GM18951 (cell line): ENCODE measurements around the gene OTUD4.
A peak's percentile ranks its signal among the peaks of the same experiment; 100 is the strongest.
"Not testable (repeated sequence)": the region's sequence is repeated elsewhere in the genome, so short reads cannot be mapped to it uniquely, and the experiment has no call there.

Source experiments
- POLR2A ChIP-seq: IDR thresholded peaks from 4 replicates; pipeline ENCODE4 v1.6.1; 2011; ENCODE audit warnings: mild to moderate bottlenecking; ENCODE audit not compliant: insufficient read length, insufficient read depth; ENCODE audit errors: extremely low read depth
- in situ Hi-C: fragments of 300-500 bp; cut with MboI; formaldehyde crosslinking; loops from one replicate; pipeline ENCODE4 v1.12.0; 2022; ENCODE audit warnings: low sequenced_read_pairs, mixed read lengths, inconsistent platforms; ENCODE audit not compliant: unreplicated experiment

OTUD4 gene

DNA sequence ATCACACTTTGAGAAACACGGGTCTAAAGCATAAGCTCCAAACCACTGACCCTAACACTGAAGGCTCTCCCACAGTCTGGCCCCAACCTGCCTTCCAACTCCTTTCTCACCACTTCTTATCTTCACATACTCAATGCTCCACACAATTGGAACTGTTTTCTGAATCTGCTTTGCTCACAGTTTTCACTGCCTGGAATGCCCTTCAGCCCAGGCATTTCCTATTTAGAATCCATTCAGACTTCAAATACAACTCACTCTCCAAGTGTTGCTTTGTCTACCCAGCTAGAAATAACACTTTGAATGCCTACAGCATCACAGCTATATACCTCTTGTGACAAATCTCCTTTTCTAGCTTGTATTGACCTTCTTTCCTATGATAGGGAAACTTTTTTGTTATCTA is 10.2 kb downstream of the OTUD4 start:
- in situ Hi-C loops, result no loop called here

GRCh38 chr4:145168581-145169187 is 11.7 kb downstream of the OTUD4 start:
- TF ChIP-seq POLR2A, result no peak
- in situ Hi-C loops, result no loop called here

More for the DNA sequence above, 10.2 kb downstream of the OTUD4 start:
- TF ChIP-seq POLR2A, result no peak

- in situ Hi-C loops, result no loop called here
- TF ChIP-seq POLR2A, result no peak
Observed at GRCh38 chr4:145167887-145168286, 12.5 kb downstream of the OTUD4 start.

GRCh38 chr4:145161549-145161948 is 18.8 kb downstream of the OTUD4 start:
- in situ Hi-C loops, result no loop called here
- TF ChIP-seq POLR2A, result no peak

DNA sequence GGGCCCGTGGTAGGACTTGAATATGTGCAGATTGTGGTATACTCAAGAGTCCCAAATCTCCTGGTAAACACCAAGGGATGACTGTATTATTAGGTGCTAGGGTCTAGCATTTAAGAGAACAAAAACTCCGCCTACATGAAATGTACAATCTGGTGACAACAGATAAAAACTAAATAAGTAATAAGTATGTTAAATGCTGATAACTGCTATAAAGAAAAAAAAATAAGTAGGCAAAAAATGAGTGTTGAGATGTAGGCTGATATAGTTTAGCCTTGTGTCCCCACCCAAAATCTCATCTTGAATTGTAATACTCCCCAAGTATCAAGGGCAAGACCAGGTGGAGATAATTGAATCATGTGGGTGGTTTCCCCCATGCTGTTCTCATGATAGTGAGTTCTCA is 23.4 kb downstream of the OTUD4 start:
- TF ChIP-seq POLR2A, result no peak
- in situ Hi-C loops, result no loop called here

DNA sequence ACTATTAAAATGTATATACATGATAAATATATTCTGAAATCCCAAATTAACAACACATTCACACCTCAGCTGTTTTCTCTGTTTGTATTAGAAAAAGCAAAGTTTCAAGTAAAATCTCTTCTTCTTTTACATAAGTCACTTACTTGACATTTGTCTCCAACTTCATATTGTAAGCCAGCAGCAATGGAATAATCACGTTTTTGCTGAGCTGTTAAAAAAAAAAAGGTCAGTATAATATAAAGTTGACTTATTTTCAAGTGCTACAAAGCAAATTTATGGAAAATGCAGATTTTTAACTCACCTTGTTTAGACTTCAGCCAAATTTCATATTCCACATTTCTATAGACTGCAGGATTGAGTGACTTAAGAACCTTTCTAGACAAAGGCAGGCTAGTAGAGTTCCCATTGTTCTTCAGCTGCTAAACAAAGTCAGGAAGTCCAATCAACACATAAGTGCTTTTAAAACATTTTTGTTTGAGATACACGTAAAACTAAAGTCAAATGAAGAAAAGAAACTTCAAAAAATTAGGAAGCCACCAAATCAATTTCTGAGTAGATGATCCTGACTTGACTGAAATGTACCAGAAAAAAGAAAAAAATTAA is 25.0 kb downstream of the OTUD4 start:
- TF ChIP-seq POLR2A, result no peak
- in situ Hi-C loops, result no loop called here

DNA sequence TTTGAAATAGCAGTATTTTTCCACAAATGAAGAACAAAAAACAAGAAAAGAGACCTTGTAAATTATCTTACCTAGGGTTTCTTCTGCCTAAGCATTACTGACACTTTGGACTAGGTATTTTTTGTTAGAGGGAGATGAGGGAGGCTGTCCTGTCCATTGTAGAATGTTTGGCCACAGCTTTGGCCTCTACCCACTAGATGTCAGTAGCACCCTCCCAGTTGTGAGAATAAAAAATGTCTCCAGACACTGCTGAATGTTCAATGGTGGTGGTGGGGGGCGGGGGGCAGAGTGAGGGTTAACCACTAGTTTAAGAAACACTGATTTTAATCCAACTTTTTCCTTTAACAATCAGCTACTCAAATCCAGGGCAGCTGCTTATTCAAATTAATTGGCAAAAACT is 25.8 kb downstream of the OTUD4 start:
- in situ Hi-C loops, result no loop called here

GRCh38 chr4:145153904-145154298 is 26.5 kb downstream of the OTUD4 start:
- in situ Hi-C loops, result no loop called here

More for the DNA sequence above, 25.8 kb downstream of the OTUD4 start:
- TF ChIP-seq POLR2A, result no peak

GRCh38 chr4:145153181-145153903 is 27.0 kb downstream of the OTUD4 start:
- in situ Hi-C loops, result no loop called here
- TF ChIP-seq POLR2A, result no peak

More at GRCh38 chr4:145153904-145154298, 26.5 kb downstream of the OTUD4 start:
- TF ChIP-seq POLR2A, result no peak

DNA sequence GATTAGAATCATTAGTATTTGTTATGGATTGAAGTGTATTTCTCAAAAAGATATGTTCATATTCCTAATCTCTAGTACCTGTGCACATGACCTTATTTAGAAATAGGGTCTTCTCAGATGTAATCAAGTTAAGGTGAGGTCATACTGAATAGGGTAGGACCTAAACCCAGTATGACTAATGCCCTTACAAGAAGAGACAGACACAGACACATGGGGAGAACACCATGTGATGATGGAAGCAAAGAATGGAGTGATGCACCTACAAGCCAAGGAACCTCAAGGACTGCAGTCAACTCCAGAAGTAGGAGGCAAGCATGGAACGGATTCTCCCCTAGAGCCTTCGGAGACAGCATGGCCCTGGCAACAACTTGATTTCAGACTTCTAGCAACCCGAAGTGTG is 31.4 kb downstream of the OTUD4 start:
- no peak for TF ChIP-seq POLR2A
- in situ Hi-C loops, result no loop called here

GRCh38 chr4:145136219-145136618 is 44.2 kb downstream of the OTUD4 start:
- in situ Hi-C loops, result not testable (repeated sequence)

- in situ Hi-C loops, result no loop called here
- peak; percentile 20 for TF ChIP-seq POLR2A
Observed at GRCh38 chr4:145132511-145133098, 47.8 kb downstream of the OTUD4 start.

- in situ Hi-C loops, result no loop called here
- no peak for TF ChIP-seq POLR2A
Observed at GRCh38 chr4:145131848-145132247, 48.5 kb downstream of the OTUD4 start.
